B cell (primary cell): ENCODE measurements around the gene JUNB. TPM values are rescaled to one million over a fixed set of nuclear protein-coding genes. Genes with fewer than 3 reads are reported as not detected.

Source experiments
- ATAC-seq: fragments of 200-7000 bp; cut with Tn5 transposase; one replicate; pipeline ENCODE4 v1.10.0; 2021; ENCODE audit warnings: low read depth, mild to moderate bottlenecking, moderate number of reproducible peaks, moderate library complexity
- CTCF ChIA-PET: fragments of 350-600 bp; sonication (Branson Sonifier 250); formaldehyde crosslinking; loops from one replicate; lab custom pipeline; 2021; ENCODE audit warnings: antibody characterized with exemption, inconsistent platforms; lab: Charles Lee
- POLR2A ChIA-PET: fragments of 350-600 bp; sonication (Branson Sonifier 250); formaldehyde crosslinking; loops from one replicate; lab custom pipeline; 2021; ENCODE audit warnings: antibody characterized with exemption; lab: Charles Lee
- DNase-seq: peaks from one replicate; pipeline ENCODE4 v3.0.0; 2013
- H2AFZ ChIP-seq: 2 replicates; pipeline ENCODE4 v1.6.1; 2012; ENCODE audit warnings: mild to moderate bottlenecking, low read depth, low read length; ENCODE audit not compliant: insufficient read depth, poor library complexity, severe bottlenecking
- H3K27ac ChIP-seq, 2 donors: 1 replicate in 1 of 2; 2 replicates in 1 of 2; pipeline ENCODE4 v1.5.1; 2012 to 2013; ENCODE audit warnings: low read length in 2 of 2, mild to moderate bottlenecking in 2 of 2, moderate library complexity in 1 of 2
- H3K27me3 ChIP-seq, 4 experiments: fragments of 200-600 bp in 1 of 4; sonication (generic) in 1 of 4; replicated peaks in 1 of 4; 1 replicate in 2 of 4; 2 replicates in 2 of 4; pipeline versions ENCODE4 v1.6.1 to v1.7.0; 2013 to 2016; ENCODE audit warnings: low read length in 3 of 4, mild to moderate bottlenecking in 2 of 4, mixed read lengths in 1 of 4, moderate library complexity in 1 of 4; ENCODE audit not compliant: insufficient read depth in 4 of 4, control insufficient read depth in 3 of 4; ENCODE audit errors: control extremely low read depth in 1 of 4
- H3K36me3 ChIP-seq, 2 experiments: replicated peaks in 1 of 2; 1 replicate in 1 of 2; 2 replicates in 1 of 2; pipeline versions ENCODE4 v1.6.1 to v1.7.1; 2013; ENCODE audit warnings: low read length in 1 of 2; ENCODE audit not compliant: insufficient read depth in 2 of 2, control insufficient read depth in 1 of 2; ENCODE audit errors: control extremely low read depth in 1 of 2, extremely low read depth in 1 of 2
- H3K4me1 ChIP-seq, 2 donors: fragments of 200-600 bp in 1 of 2; sonication (generic) in 1 of 2; 1 replicate in 1 of 2; 2 replicates in 1 of 2; pipeline versions ENCODE4 v1.5.1 to v1.6.1; 2013 to 2017; ENCODE audit warnings: low read length in 2 of 2; ENCODE audit not compliant: control insufficient read depth in 2 of 2, insufficient read depth in 2 of 2
- H3K4me2 ChIP-seq: replicated peaks from 2 replicates; pipeline ENCODE3; 2012; ENCODE audit warnings: mild to moderate bottlenecking, low read depth, low read length; ENCODE audit not compliant: poor library complexity, severe bottlenecking
- H3K4me3 ChIP-seq, 5 experiments: fragments of 200-600 bp in 1 of 5; sonication (generic) in 1 of 5; 1 replicate in 3 of 5; 2 replicates in 2 of 5; pipeline versions ENCODE4 v1.5.1 to v1.7.0; 2011 to 2016; ENCODE audit warnings: low read length in 4 of 5, mild to moderate bottlenecking in 4 of 5, low read depth in 2 of 5, control low read depth in 1 of 5, moderate library complexity in 1 of 5; ENCODE audit not compliant: insufficient read depth in 1 of 5; ENCODE audit errors: control extremely low read depth in 1 of 5, extremely low read depth in 1 of 5
- H3K79me2 ChIP-seq: fragments of 200-600 bp; sonication (generic); one replicate; pipeline ENCODE4 v1.6.0; 2016; ENCODE audit warnings: low read length; ENCODE audit not compliant: control insufficient read depth, insufficient read depth
- H3K9ac ChIP-seq: fragments of 200-600 bp; sonication (generic); 2 replicates; pipeline ENCODE4 v1.6.1; 2017; ENCODE audit warnings: mild to moderate bottlenecking, low read length, moderate library complexity
- H3K9me3 ChIP-seq, 3 donors: one replicate each; pipeline versions ENCODE4 v1.6.1 to v1.7.1; 2013; ENCODE audit warnings: low read length in 2 of 3; ENCODE audit not compliant: control insufficient read depth in 2 of 3, insufficient read depth in 1 of 3; ENCODE audit errors: control extremely low read depth in 1 of 3
- H4K20me1 ChIP-seq: 2 replicates; pipeline ENCODE4 v1.6.0; 2012; ENCODE audit warnings: mild to moderate bottlenecking, low read length; ENCODE audit not compliant: insufficient read depth, control insufficient read depth, poor library complexity, severe bottlenecking
- H3K27ac Mint-ChIP-seq: one replicate; pipeline ENCODE4 v1.8.0; 2021; ENCODE audit warnings: mixed read lengths
- H3K27me3 Mint-ChIP-seq: one replicate; pipeline ENCODE4 v1.8.0; 2021; ENCODE audit warnings: mixed read lengths
- H3K4me1 Mint-ChIP-seq: one replicate; pipeline ENCODE4 v1.8.0; 2021; ENCODE audit warnings: mixed read lengths
- H3K4me3 Mint-ChIP-seq: one replicate; pipeline ENCODE4 v1.8.0; 2021; ENCODE audit warnings: mixed read lengths
- H3K9me3 Mint-ChIP-seq: one replicate; pipeline ENCODE4 v1.8.0; 2022; ENCODE audit warnings: mixed read lengths; ENCODE audit not compliant: insufficient read depth
- CTCF ChIP-seq: fragments of 200-600 bp; IDR thresholded peaks from one replicate; pipeline ENCODE4 v1.8.0; 2022; ENCODE audit warnings: antibody characterized with exemption, mild to moderate bottlenecking
- EZH2 ChIP-seq: IDR thresholded peaks from 2 replicates; pipeline ENCODE4 v1.6.1; 2012; ENCODE audit warnings: borderline replicate concordance, low read depth, mild to moderate bottlenecking, moderate library complexity, low read length; ENCODE audit not compliant: insufficient read depth, poor library complexity, severe bottlenecking
- WGBS: methylation state at CpG from one replicate; pipeline ENCODE4 v1.1.5; 2013; ENCODE audit warnings: missing lambda C conversion rate; ENCODE audit not compliant: insufficient coverage; 5-methylcytosine and 5-hydroxymethylcytosine counted together
- intact Hi-C: fragments of 100-400 bp; cut with micrococcal nuclease; formaldehyde crosslinking; loops from one replicate; pipeline ENCODE4 v1.10.0; 2022
- polyA plus RNA-seq: library from polyadenylated mRNA; depleted of rRNA; stranded (reverse); fragments of >200 nt; gene quantifications from 2 replicates; pipeline ENCODE4 v1.2.3, GENCODE V29; 2012
- total RNA-seq, 2 donors: library from RNA; stranded (reverse); fragments of 120-200 nt in 1 of 2; gene quantifications; 1 replicate in 1 of 2; 2 replicates in 1 of 2; pipeline versions ENCODE4 v1.2.3 to v1.2.4, GENCODE V29; 2013 to 2022

The JUNB gene
- total and polyA plus RNA-seq, 2 donors (not counting 1 experiment from before 2014, with no cell fraction given): 206 to 4,055 TPM

- intact Hi-C loops: no loop called here
- H4K20me1 ChIP-seq: no peaks in the 10 kb centered on the region
- H3K79me2 ChIP-seq: no peaks in the 10 kb centered on the region
- Mint-ChIP-seq H3K9me3 (no peaks in the 10 kb centered on the region), H3K4me3 (no peak overlapping the region), H3K27ac (no peak overlapping the region), H3K4me1 (peaks cover 10% of the 10 kb centered on the region), H3K27me3 (peaks cover 38% of the 10 kb centered on the region)
- no peaks in the 10 kb centered on the region for H3K9me3 ChIP-seq
- H3K27me3 ChIP-seq: peaks cover 0 to 32% (median 5%) of the 10 kb centered on the region in 4 experiments
- no peak overlapping the region for H3K4me2 ChIP-seq
- no peak for ATAC-seq
- no peak overlapping the region for H3K4me3 ChIP-seq
- H3K27ac ChIP-seq: no peak overlapping the region
- ChIA-PET POLR2A (interaction anchor here (0.6 kb wide), 1 partner anchor 40 kb away, joined by 4 read pairs; no protein-coding TSS in a partner anchor), CTCF (interaction anchor here (0.6 to 21.3 kb wide), 5 partner anchors 10 to 94 kb away, joined by 3 to 353 read pairs (median 4); partner anchors contain the start of gene TRIR)
- TF ChIP-seq CTCF (no peak), EZH2 (no peak)
- H3K36me3 ChIP-seq: no peaks in the 10 kb centered on the region
- H3K9ac ChIP-seq: no peak overlapping the region
- H2AFZ ChIP-seq: no peak overlapping the region
- peaks cover 9 to 13% of the 10 kb centered on the region in 2 donors for H3K4me1 ChIP-seq
- DNase-seq: no peak
- WGBS: 67% methylated on average over 41 of the region's 50 CpGs
These were observed 36.7 kb upstream of the JUNB start for GRCh38 chr19:12754465-12755196.
